Stimulated activated naive CD8-positive, alpha-beta T cell treated with anti-CD3 and anti-CD28 coated beads, Interleukin-15, Interleukin-2, amounts not matched to agents 100 ng/mL and 50 ng/mL, for 24 hours (primary cell): ENCODE measurements around the gene DVL1.

Experiments
- H3K27ac Mint-ChIP-seq: one replicate; pipeline ENCODE4 v1.8.0; 2021; ENCODE audit warnings: mild to moderate bottlenecking, mixed read lengths
- H3K27me3 Mint-ChIP-seq: one replicate; pipeline ENCODE4 v1.8.0; 2021; ENCODE audit warnings: mixed read lengths
- H3K36me3 Mint-ChIP-seq: one replicate; pipeline ENCODE4 v1.8.0; 2021; ENCODE audit warnings: low read depth, mixed read lengths
- H3K4me1 Mint-ChIP-seq: one replicate; pipeline ENCODE4 v1.8.0; 2021; ENCODE audit warnings: low read depth, mixed read lengths
- H3K4me3 Mint-ChIP-seq: one replicate; pipeline ENCODE4 v1.8.0; 2021; ENCODE audit warnings: mild to moderate bottlenecking, mixed read lengths
- H3K9me3 Mint-ChIP-seq: one replicate; pipeline ENCODE4 v1.8.0; 2021; ENCODE audit warnings: mixed read lengths

Gene DVL1

DNA sequence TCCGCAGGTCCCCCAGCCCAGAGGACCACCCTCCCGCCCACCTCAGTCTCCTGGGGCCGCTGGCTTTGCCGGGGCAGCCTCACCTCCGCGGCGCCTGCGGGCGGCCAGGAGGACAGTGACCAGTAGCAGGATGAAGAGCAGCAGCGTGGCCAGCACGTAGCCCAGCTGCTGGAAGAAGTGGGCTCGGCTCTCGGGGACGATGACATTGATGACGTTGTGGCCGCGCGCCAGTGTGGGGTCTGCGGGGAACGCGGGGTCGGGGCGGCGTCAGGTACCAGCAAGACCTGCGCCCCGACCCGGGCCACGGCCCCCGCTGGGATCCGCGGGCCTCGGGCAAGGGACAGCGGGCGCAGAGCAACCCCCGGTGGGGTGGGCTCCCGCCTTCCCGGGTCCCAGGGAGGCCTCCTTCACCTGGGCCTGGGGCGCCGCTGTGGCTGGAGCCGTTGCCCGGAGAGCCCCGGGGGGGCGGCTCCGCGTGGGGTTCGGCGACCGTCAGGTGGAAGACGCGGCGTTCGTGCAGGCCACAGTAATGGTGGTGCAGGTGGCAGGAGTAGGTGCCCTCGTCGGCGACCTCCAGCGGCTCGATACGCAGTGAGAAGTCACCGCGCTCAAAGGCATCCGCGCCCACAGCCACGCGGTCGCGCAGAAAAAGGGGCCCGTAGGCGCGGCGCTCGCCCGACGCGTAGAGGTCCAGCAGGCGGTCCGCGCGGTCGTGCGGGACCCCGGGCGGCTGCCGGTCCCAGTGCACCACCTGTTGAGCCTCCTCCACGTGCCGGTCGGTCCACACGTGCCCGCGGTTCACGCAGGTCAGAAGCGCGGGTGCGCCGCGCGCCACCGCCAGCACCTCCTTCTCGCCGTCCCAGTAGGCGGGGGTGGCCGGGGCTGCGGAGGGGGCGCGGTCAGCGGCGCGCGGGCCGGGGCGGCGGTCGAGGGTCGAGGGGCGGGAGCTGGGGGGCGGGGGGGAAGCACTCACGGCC lies 5.3 kb upstream of the DVL1 start:
- Mint-ChIP-seq H3K27ac (no peak overlapping the region), H3K36me3 (no peaks in the 10 kb centered on the region), H3K4me3 (no peak overlapping the region), H3K9me3 (no peaks in the 10 kb centered on the region), H3K4me1 (peaks cover 24% of the 10 kb centered on the region), H3K27me3 (peaks cover 17% of the 10 kb centered on the region)

DNA sequence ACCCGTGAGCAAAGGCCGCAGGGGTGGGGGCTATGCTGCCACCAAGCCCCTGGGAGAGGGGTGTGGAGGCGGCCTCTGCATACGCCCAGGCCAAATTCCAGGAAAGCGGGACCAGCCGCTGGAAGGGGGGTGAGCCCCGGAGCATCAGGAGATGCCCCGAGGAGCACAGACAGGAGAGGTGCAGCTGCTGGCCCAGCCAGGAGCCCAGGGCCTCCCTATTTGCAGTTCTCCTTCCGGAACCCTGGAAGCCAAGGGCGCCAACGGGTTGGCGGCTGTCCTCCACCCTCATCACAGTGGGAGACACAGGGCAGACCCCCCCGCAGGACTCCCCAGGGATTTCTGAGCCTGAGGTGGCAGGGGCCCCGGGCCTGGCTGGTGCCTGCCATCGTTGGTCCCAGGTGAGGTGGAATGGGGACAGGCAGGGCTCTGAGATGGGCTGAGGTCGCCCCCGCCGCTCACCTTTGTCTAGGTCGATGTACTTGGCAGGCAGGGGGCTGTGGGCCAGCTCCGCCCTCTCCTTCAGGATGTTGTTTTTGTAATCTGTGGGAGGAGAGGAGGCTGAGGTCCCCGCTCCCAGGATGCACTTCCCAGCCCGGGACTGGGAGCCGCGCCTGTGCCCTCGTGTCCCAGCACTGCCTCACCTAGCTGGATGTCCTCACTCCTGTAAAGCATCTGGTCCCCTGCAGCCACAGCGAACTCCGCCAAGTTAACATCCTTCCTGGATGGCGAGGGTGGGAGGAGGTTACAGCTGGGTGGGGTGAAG lies 4.4 kb upstream of the DVL1 start:
- Mint-ChIP-seq H3K9me3 (no peaks in the 10 kb centered on the region), H3K4me3 (no peak overlapping the region), H3K27me3 (peaks cover 17% of the 10 kb centered on the region), H3K4me1 (peaks cover 14% of the 10 kb centered on the region), H3K27ac (no peak overlapping the region), H3K36me3 (no peaks in the 10 kb centered on the region)

- Mint-ChIP-seq H3K36me3 (no peaks in the 10 kb centered on the region), H3K4me1 (peaks cover 13% of the 10 kb centered on the region), H3K4me3 (no peak overlapping the region), H3K9me3 (no peaks in the 10 kb centered on the region), H3K27me3 (peaks cover 17% of the 10 kb centered on the region), H3K27ac (no peak overlapping the region)
These were observed 3.7 kb upstream of the DVL1 start for GRCh38 chr1:1352786-1353388.

DNA sequence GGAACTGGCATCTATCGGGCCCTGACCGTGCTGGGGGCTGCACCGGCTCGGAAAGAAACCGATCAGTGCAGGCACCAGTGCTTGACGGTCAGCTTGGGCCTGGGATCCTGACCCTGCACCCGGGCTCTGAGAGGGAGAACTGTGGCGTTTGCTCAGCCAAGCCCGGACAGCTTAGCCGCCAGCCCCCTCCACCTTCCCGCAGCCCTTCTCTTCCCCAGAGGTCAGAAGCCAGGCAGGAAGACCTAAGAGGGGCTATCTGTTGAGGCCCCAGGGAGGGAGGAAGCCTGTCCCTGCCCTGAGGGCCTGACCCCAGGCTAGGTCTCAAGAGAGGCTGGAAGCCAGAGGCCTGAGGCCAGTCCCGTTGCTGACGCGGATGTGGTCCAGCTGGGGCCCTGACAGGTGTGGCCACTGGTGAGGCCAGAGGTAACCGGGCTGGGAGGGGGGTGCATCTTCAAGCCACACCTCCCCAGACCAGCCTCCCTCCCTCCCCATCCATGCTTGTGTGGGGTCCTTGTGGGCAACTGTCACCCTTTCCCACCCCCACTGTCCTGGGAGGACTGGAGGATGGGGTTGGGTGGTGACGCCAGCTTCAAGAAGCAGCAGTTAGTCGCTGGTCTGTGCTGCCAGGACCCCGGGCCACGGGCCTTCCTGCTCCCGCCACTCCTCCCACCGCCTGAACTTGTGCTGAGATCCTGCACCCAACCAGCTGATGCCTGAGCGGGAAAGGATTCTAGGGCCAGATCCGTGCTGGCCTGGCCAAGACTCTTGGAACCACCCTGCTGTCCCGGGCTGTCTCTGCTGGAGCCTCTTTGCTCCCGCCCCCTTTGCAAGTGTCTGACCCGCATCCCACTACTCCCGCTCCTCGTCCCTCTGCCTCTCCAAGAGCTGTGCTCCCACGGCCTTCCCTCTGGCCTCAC lies 2.6 kb upstream of the DVL1 start:
- peak overlapping the region; percentile 51 for H3K27ac Mint-ChIP-seq
- no peaks in the 10 kb centered on the region for H3K9me3 Mint-ChIP-seq
- no peaks in the 10 kb centered on the region for H3K36me3 Mint-ChIP-seq
- peaks cover 24% of the 10 kb centered on the region for H3K4me1 Mint-ChIP-seq
- H3K27me3 Mint-ChIP-seq = peaks cover 17% of the 10 kb centered on the region
- H3K4me3 Mint-ChIP-seq = peak overlapping the region; percentile 47

DNA sequence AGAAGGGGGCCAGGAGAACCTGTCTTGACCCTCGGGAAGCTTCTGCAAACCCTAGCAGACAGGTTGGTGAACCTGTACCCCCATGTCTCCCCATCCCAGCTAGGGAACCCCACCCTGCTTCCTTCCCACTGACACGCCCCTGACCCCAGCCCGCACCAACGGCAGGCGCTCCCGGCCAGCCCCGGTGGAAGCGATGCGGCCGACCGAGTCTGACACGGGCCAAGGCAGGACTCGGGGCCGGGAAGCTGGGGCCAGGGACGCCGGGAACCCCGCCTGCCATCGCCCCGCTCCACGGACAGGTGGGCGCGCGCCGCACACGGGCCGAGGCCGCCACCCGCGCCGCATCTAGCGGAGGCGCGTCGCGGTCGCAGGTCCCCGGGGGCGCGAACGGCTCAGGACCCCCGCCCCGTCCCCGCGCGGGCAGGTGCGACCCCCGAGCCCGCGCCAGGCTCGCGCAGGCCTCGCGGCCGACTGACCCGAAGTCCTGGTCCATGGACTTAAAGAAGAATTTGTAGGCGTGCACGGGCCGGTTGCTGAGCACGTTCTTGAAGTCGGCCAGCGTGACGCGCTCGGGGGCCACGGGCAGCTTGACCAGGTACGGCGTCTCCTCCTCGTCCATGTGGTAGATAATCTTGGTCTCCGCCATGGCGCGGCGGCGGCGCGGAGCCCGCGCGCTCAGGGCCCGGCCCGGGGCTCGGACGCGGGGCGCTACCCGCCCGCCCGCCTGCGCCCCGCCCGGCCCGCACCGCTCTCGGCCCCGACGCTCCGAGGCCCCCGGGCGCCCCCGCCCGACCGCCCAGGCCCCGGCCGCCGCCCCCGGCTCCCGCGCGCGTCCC lies 580 bp downstream of the DVL1 start:
- no peaks in the 10 kb centered on the region for H3K36me3 Mint-ChIP-seq
- peaks cover 10% of the 10 kb centered on the region for H3K27me3 Mint-ChIP-seq
- H3K9me3 Mint-ChIP-seq = no peaks in the 10 kb centered on the region
- peaks cover 37% of the 10 kb centered on the region for H3K4me1 Mint-ChIP-seq
- no peak overlapping the region for H3K27ac Mint-ChIP-seq
- H3K4me3 Mint-ChIP-seq = peak overlapping the region; percentile 78

DNA sequence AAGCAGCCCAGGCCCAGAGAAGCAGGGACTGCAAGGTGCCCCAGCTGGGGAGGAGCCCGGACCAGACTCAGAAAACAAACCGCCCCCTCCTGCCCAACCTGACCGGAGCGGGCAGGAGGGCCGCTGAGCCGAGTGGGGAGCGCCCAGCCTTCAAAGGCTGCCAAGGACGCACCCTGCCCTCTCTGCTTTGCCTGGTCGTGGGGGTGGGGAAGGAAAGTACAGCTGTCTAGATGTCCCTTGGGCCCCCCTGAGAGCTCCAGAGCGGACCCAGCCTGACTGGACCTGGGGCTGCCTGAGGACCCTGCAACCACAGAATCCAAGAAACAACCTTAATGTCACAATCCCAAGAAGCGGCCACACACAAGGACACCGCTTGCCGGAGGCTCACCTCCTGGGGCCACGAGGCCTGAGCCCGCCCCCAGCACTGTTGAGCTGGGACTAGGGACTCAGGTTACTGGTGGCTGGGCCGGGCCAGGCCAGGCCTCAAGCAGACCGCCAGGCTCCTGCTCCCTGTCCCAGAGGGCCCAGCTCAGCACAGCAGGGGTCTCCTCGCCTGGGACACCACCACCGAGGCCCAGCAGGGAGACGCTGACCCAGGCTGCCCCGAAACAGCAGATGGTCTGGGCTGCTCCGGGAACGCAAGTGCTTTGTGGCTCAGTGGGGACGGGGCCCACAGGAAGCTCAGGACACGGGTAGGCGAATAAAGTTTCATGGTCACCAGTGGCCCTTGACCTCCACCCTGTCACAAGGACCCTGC lies 1.4 kb downstream of the DVL1 start:
- Mint-ChIP-seq H3K4me1 (peaks cover 37% of the 10 kb centered on the region), H3K27ac (no peak overlapping the region), H3K9me3 (no peaks in the 10 kb centered on the region), H3K27me3 (peaks cover 7% of the 10 kb centered on the region), H3K36me3 (no peaks in the 10 kb centered on the region), H3K4me3 (peak overlapping the region; percentile 78)

- Mint-ChIP-seq H3K27me3 (no peaks in the 10 kb centered on the region), H3K4me3 (peak overlapping the region; percentile 78), H3K9me3 (no peaks in the 10 kb centered on the region), H3K36me3 (no peaks in the 10 kb centered on the region), H3K27ac (no peak overlapping the region), H3K4me1 (peaks cover 29% of the 10 kb centered on the region)
These were observed 2.1 kb downstream of the DVL1 start for GRCh38 chr1:1347026-1347595.

DNA sequence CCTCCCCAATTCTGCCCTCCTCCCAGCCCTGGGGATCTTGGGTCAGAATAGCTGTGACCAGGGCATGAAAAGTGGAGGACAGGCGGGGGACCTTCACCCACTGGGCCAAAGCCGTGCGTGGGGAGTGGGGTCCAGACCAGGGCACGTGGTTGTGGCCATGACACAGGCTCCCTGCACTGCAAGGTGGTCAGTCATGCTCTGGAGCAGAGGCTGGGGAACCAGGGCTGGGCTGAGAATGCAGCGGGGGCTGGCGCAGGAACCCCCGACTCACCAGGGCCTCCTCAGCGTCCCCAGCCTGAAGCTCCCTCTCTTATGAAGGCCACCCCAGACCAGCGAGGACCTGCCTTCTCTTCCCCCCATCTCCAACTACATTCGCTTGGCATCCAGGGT lies 2.7 kb downstream of the DVL1 start:
- Mint-ChIP-seq H3K4me1 (peaks cover 28% of the 10 kb centered on the region), H3K36me3 (peaks cover 2% of the 10 kb centered on the region), H3K27me3 (no peaks in the 10 kb centered on the region), H3K27ac (no peak overlapping the region), H3K9me3 (no peaks in the 10 kb centered on the region), H3K4me3 (peak overlapping the region; percentile 7)

- Mint-ChIP-seq H3K4me3 (no peak overlapping the region), H3K4me1 (peaks cover 28% of the 10 kb centered on the region), H3K9me3 (no peaks in the 10 kb centered on the region), H3K27me3 (no peaks in the 10 kb centered on the region), H3K27ac (no peak overlapping the region), H3K36me3 (peaks cover 7% of the 10 kb centered on the region)
These were observed 3.2 kb downstream of the DVL1 start for GRCh38 chr1:1345860-1346500.

DNA sequence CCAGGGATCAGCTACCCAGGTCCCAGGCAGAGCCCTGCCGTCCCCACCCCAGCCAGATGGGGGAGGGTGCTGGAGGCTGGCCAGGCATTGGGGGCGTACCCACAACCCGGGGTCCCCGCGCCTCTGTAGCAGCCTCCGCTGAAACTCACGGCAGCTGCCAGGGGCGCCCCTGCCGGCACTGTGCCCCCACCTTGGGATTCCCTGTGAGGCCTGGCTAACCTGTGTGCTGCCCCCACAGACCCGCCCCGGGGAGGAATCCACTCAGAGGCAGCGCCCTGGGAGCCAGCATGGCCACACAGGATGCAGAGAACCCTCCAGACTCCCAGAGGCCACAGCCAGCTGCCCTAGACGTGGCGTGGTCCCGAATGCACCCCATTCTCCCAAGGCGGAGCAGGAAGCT lies 3.8 kb downstream of the DVL1 start:
- H3K36me3 Mint-ChIP-seq = peaks cover 13% of the 10 kb centered on the region
- H3K4me3 Mint-ChIP-seq = no peak overlapping the region
- no peaks in the 10 kb centered on the region for H3K27me3 Mint-ChIP-seq
- peaks cover 28% of the 10 kb centered on the region for H3K4me1 Mint-ChIP-seq
- H3K27ac Mint-ChIP-seq = no peak overlapping the region
- H3K9me3 Mint-ChIP-seq = no peaks in the 10 kb centered on the region

GRCh38 chr1:1344655-1345361 lies 4.4 kb downstream of the DVL1 start:
- no peak overlapping the region for H3K4me3 Mint-ChIP-seq
- H3K4me1 Mint-ChIP-seq = peaks cover 28% of the 10 kb centered on the region
- H3K27me3 Mint-ChIP-seq = no peaks in the 10 kb centered on the region
- H3K27ac Mint-ChIP-seq = no peak overlapping the region
- H3K36me3 Mint-ChIP-seq = peaks cover 14% of the 10 kb centered on the region
- no peaks in the 10 kb centered on the region for H3K9me3 Mint-ChIP-seq

DNA sequence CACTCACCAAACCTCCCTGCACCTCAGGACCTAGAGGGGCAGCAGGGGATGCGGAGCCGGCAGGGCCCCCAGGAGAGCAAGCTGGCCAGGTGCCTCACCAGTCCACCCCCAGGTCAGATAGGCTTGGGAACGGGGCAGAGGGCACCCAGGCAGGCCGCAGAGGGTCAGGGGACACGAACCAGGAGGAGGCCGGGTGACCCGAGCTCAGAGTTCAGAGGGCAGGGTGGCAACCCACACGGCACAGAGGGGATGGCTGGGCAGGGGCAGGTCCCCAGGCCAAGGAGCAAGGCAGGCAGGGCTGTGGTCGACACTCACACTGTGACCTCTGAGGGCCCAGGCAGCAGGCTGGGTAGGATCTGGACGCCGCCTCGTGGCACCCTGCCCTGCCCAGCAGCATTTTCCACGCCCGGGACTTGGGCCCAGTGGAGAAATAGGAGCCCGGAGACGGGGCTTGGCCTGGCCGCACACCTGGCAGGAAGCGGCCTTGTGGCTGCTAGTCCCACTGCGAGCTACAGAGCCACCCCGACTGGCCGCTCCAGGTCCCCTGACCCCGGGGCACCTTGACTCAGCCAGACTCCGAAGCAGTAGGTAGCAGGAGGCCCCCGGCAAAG lies 5.3 kb downstream of the DVL1 start:
- H3K36me3 Mint-ChIP-seq = peaks cover 17% of the 10 kb centered on the region
- H3K9me3 Mint-ChIP-seq = no peaks in the 10 kb centered on the region
- H3K27me3 Mint-ChIP-seq = no peaks in the 10 kb centered on the region
- no peak overlapping the region for H3K27ac Mint-ChIP-seq
- H3K4me1 Mint-ChIP-seq = peaks cover 28% of the 10 kb centered on the region
- H3K4me3 Mint-ChIP-seq = no peak overlapping the region
